Osteoblast (primary cell): Measurements from ENCODE around the gene P2RX3. TPM values are rescaled to one million over a fixed set of nuclear protein-coding genes. Genes with fewer than 3 reads are reported as not detected.

Experiments used
- DNase-seq: peaks from one replicate; pipeline ENCODE4 v3.0.0; 2011; ENCODE audit warnings: low spot score, mixed read lengths; ENCODE audit not compliant: insufficient read length; ENCODE audit errors: missing footprints
- H2AFZ ChIP-seq: 2 replicates; pipeline ENCODE4 v1.6.0; 2011; ENCODE audit warnings: mild to moderate bottlenecking, low read length
- H3K27ac ChIP-seq: 2 replicates; pipeline ENCODE4 v1.5.1; 2011; ENCODE audit warnings: mild to moderate bottlenecking, low read depth, low read length, moderate library complexity
- H3K27me3 ChIP-seq: 2 replicates; pipeline ENCODE4 v1.6.0; 2012; ENCODE audit warnings: mild to moderate bottlenecking, control low read depth, inconsistent platforms, low read length, moderate library complexity; ENCODE audit not compliant: insufficient read depth
- H3K36me3 ChIP-seq: 2 replicates; pipeline ENCODE4 v1.5.1; 2011; ENCODE audit warnings: mild to moderate bottlenecking, low read length, control low read depth, moderate library complexity; ENCODE audit not compliant: insufficient read depth
- H3K4me1 ChIP-seq: 2 replicates; pipeline ENCODE4 v1.5.1; 2011; ENCODE audit warnings: mild to moderate bottlenecking, low read length, control low read depth, moderate library complexity; ENCODE audit not compliant: insufficient read depth
- H3K4me2 ChIP-seq: 2 replicates; pipeline ENCODE4 v1.6.0; 2011; ENCODE audit warnings: mild to moderate bottlenecking, low read length; ENCODE audit not compliant: insufficient read depth
- H3K4me3 ChIP-seq: fragments of 200-600 bp; sonication (generic); 3 replicates; pipeline ENCODE4 v1.5.1; 2012; ENCODE audit warnings: mild to moderate bottlenecking, low read length, inconsistent platforms; ENCODE audit not compliant: insufficient read depth
- H3K79me2 ChIP-seq: 2 replicates; pipeline ENCODE4 v1.6.0; 2012; ENCODE audit warnings: mild to moderate bottlenecking, low read length, control low read depth, inconsistent platforms; ENCODE audit not compliant: insufficient read depth
- H3K9me3 ChIP-seq: 2 replicates; pipeline ENCODE4 v1.5.1; 2011; ENCODE audit warnings: low read depth, low read length, control low read depth
- H4K20me1 ChIP-seq: 2 replicates; pipeline ENCODE4 v1.6.0; 2012; ENCODE audit warnings: mild to moderate bottlenecking, low read length, control low read depth; ENCODE audit not compliant: insufficient read depth
- CTCF ChIP-seq: IDR thresholded peaks from 2 replicates; pipeline ENCODE4 v1.5.1; 2011; ENCODE audit warnings: mild to moderate bottlenecking, low read depth, low read length, moderate library complexity; ENCODE audit errors: extremely low read depth
- total RNA-seq: library from RNA; depleted of rRNA; stranded (reverse); fragments of >200 nt; gene quantifications from 2 replicates; pipeline ENCODE4 v1.2.3, GENCODE V29; 2012

The P2RX3 gene
- total RNA-seq, 1 donor: not detected

GRCh38 chr11:57324154-57324885 lies 13.8 kb upstream of the P2RX3 start:
- peak; percentile 94 for DNase-seq
- Histone ChIP-seq H3K4me3 (peak overlapping the region; percentile 96), H3K27ac (peak overlapping the region; percentile 97), H2AFZ (peak overlapping the region; percentile 64), H3K27me3 (no peaks in the 10 kb centered on the region), H3K79me2 (peaks cover 46% of the 10 kb centered on the region), H3K4me2 (peak overlapping the region; percentile 96), H3K4me1 (peaks cover 41% of the 10 kb centered on the region), H3K36me3 (peaks cover 48% of the 10 kb centered on the region), H4K20me1 (peaks cover 21% of the 10 kb centered on the region), H3K9me3 (no peaks in the 10 kb centered on the region)
- TF ChIP-seq CTCF: no peak

GRCh38 chr11:57324886-57325734 lies 13.0 kb upstream of the P2RX3 start, which contains the start of gene TNKS1BP1:
TSS of gene TNKS1BP1 (minus strand) at chr11:57324952. CDS start at chr11:57321885, 3,067 bp downstream.
- Histone ChIP-seq H4K20me1 (peaks cover 20% of the 10 kb centered on the region), H3K9me3 (no peaks in the 10 kb centered on the region), H3K4me2 (peak within 1 kb of the TSS; percentile 97), H3K27me3 (no peaks in the 10 kb centered on the region), H2AFZ (peak within 1 kb of the TSS; percentile 97), H3K36me3 (peaks cover 52% of the 10 kb centered on the region), H3K4me3 (peak within 1 kb of the TSS; percentile 96), H3K4me1 (peaks cover 41% of the 10 kb centered on the region), H3K27ac (peak within 1 kb of the TSS; percentile 99), H3K79me2 (peaks cover 41% of the 10 kb centered on the region)
- peak; percentile 98 for DNase-seq
- TF ChIP-seq CTCF: no peak

GRCh38 chr11:57325735-57326048 lies 12.5 kb upstream of the P2RX3 start:
- H3K79me2 ChIP-seq: peaks cover 35% of the 10 kb centered on the region
- peak overlapping the region; percentile 97 for H3K4me2 ChIP-seq

More at GRCh38 chr11:57325735-57326048, 12.5 kb upstream of the P2RX3 start:
- Histone ChIP-seq H3K27ac (peak overlapping the region; percentile 99), H3K4me3 (peak overlapping the region; percentile 96), H3K9me3 (no peaks in the 10 kb centered on the region), H3K36me3 (peaks cover 52% of the 10 kb centered on the region), H2AFZ (peak overlapping the region; percentile 97), H3K4me1 (peaks cover 41% of the 10 kb centered on the region), H4K20me1 (peaks cover 17% of the 10 kb centered on the region), H3K27me3 (no peaks in the 10 kb centered on the region)
- DNase-seq: no peak
- TF ChIP-seq CTCF: no peak
